OCI-LY1 (cell line): ENCODE results near the gene NOTCH1.

Source experiments
- H2AFZ ChIP-seq: fragments of 200-600 bp; sonication (generic), shearing (Covaris generic); 2 replicates; pipeline ENCODE4 v1.6.0; 2014; ENCODE audit warnings: antibody characterized with exemption, mild to moderate bottlenecking, low read length
- H3F3A ChIP-seq: fragments of 200-600 bp; sonication (generic), shearing (Covaris generic); 2 replicates; pipeline ENCODE4 v1.6.0; 2014; ENCODE audit warnings: mild to moderate bottlenecking, antibody characterized with exemption, low read length, moderate library complexity; ENCODE audit not compliant: insufficient read depth
- H3K27ac ChIP-seq: fragments of 200-600 bp; sonication (generic); 2 replicates; pipeline ENCODE4 v1.5.1; 2014; ENCODE audit warnings: low read length, mixed run types, mild to moderate bottlenecking, low read depth; ENCODE audit not compliant: poor library complexity, severe bottlenecking
- H3K27me3 ChIP-seq: fragments of 200-600 bp; sonication (generic); 2 replicates; pipeline ENCODE4 v1.6.0; 2014; ENCODE audit warnings: antibody characterized with exemption, mild to moderate bottlenecking, low read length, moderate library complexity; ENCODE audit not compliant: insufficient read depth
- H3K36me3 ChIP-seq: fragments of 200-600 bp; sonication (generic); 2 replicates; pipeline ENCODE4 v1.6.1; 2014; ENCODE audit warnings: mild to moderate bottlenecking, antibody characterized with exemption, low read length, moderate library complexity, mixed read lengths; ENCODE audit not compliant: insufficient read depth
- H3K4me1 ChIP-seq: fragments of 200-600 bp; sonication (generic); 2 replicates; pipeline ENCODE4 v1.5.1; 2014; ENCODE audit warnings: mild to moderate bottlenecking, low read length, moderate library complexity; ENCODE audit not compliant: insufficient read depth, severe bottlenecking
- H3K4me2 ChIP-seq: fragments of 200-600 bp; sonication (generic), shearing (Covaris generic); 2 replicates; pipeline ENCODE4 v1.6.1; 2014; ENCODE audit warnings: low read length
- H3K4me3 ChIP-seq: fragments of 200-600 bp; sonication (generic); 2 replicates; pipeline ENCODE4 v1.5.1; 2014; ENCODE audit warnings: low read length, low read depth, mild to moderate bottlenecking, mixed read lengths; ENCODE audit not compliant: poor library complexity, severe bottlenecking
- H3K79me2 ChIP-seq: fragments of 200-600 bp; shearing (Covaris generic); 2 replicates; pipeline ENCODE4 v1.6.1; 2016; ENCODE audit warnings: mixed run types, low read length, mixed read lengths; ENCODE audit not compliant: insufficient read depth
- H3K9ac ChIP-seq: fragments of 200-600 bp; sonication (generic), shearing (Covaris generic); 2 replicates; pipeline ENCODE4 v1.6.1; 2014; ENCODE audit warnings: mild to moderate bottlenecking, low read length, mixed read lengths
- H3K9me2 ChIP-seq: fragments of 200-600 bp; sonication (generic), shearing (Covaris generic); 2 replicates; pipeline ENCODE4 v1.6.1; 2014; ENCODE audit warnings: low read depth, mild to moderate bottlenecking, low read length, mixed read lengths
- H3K9me3 ChIP-seq: fragments of 200-600 bp; shearing (Covaris generic); 2 replicates; pipeline ENCODE4 v1.6.1; 2014; ENCODE audit warnings: low read length, mixed read lengths
- H4K20me1 ChIP-seq: fragments of 200-600 bp; sonication (generic), shearing (Covaris generic); 2 replicates; pipeline ENCODE4 v1.6.0; 2016; ENCODE audit warnings: mild to moderate bottlenecking, low read length; ENCODE audit not compliant: insufficient read depth
- CTCF ChIP-seq: fragments of 200-600 bp; sonication (generic), shearing (Covaris generic); IDR thresholded peaks from 2 replicates; pipeline ENCODE4 v1.5.1; 2017; ENCODE audit warnings: mild to moderate bottlenecking, antibody characterized with exemption, low read length, moderate library complexity, mixed read lengths
- EZH2 ChIP-seq: fragments of 200-600 bp; sonication (generic), shearing (Covaris generic); IDR thresholded peaks from 2 replicates; pipeline ENCODE4 v1.8.0; 2017; ENCODE audit warnings: borderline replicate concordance, mixed run types, mild to moderate bottlenecking, antibody characterized with exemption, low read length, moderate library complexity, mixed read lengths

NOTCH1 gene

GRCh38 chr9:136551401-136552116, 5.7 kb upstream of the NOTCH1 start:
- no peak for TF ChIP-seq EZH2
- no peak for TF ChIP-seq CTCF
- peaks cover 8% of the 10 kb centered on the region for H3K4me1 ChIP-seq

GRCh38 chr9:136550439-136551289, 4.8 kb upstream of the NOTCH1 start:
- Histone ChIP-seq H3K36me3 (no peaks in the 10 kb centered on the region), H3K9ac (no peak overlapping the region), H3K4me1 (peaks cover 12% of the 10 kb centered on the region), H3K27me3 (peaks cover 6% of the 10 kb centered on the region; the same call in 1 of the 2 replicates), H3K9me3 (no peaks in the 10 kb centered on the region), H3K27ac (no peak overlapping the region), H4K20me1 (no peaks in the 10 kb centered on the region), H2AFZ (no peak overlapping the region), H3K4me3 (no peak overlapping the region), H3F3A (no peaks in the 10 kb centered on the region), H3K4me2 (no peak overlapping the region), H3K9me2 (no peaks in the 10 kb centered on the region), H3K79me2 (no peaks in the 10 kb centered on the region)
- no peak for TF ChIP-seq CTCF

More at GRCh38 chr9:136551401-136552116, 5.7 kb upstream of the NOTCH1 start:
- peaks cover 6% of the 10 kb centered on the region; the same call in 1 of the 2 replicates for H3K27me3 ChIP-seq
- H3K27ac ChIP-seq, result no peak overlapping the region
- H3K79me2 ChIP-seq, result no peaks in the 10 kb centered on the region
- H3K4me2 ChIP-seq, result no peak overlapping the region
- H3F3A ChIP-seq, result no peaks in the 10 kb centered on the region
- no peaks in the 10 kb centered on the region for H4K20me1 ChIP-seq
- H3K9me3 ChIP-seq, result no peaks in the 10 kb centered on the region
- no peak overlapping the region for H3K9ac ChIP-seq
- H2AFZ ChIP-seq, result no peak overlapping the region
- no peaks in the 10 kb centered on the region for H3K36me3 ChIP-seq
- H3K9me2 ChIP-seq, result no peaks in the 10 kb centered on the region
- no peak overlapping the region for H3K4me3 ChIP-seq

GRCh38 chr9:136549010-136549980, 3.4 kb upstream of the NOTCH1 start:
- no peak overlapping the region for H3K4me3 ChIP-seq
- no peak for TF ChIP-seq EZH2
- no peak for TF ChIP-seq CTCF
- H3K9me3 ChIP-seq, result no peaks in the 10 kb centered on the region
- no peaks in the 10 kb centered on the region for H3K9me2 ChIP-seq
- no peak overlapping the region for H3K27ac ChIP-seq
- H3K9ac ChIP-seq, result no peak overlapping the region
- no peaks in the 10 kb centered on the region for H3F3A ChIP-seq
- no peak overlapping the region for H3K4me2 ChIP-seq
- H3K79me2 ChIP-seq, result no peaks in the 10 kb centered on the region
- H2AFZ ChIP-seq, result no peak overlapping the region
- peaks cover 6% of the 10 kb centered on the region; the same call in 1 of the 2 replicates for H3K27me3 ChIP-seq
- H4K20me1 ChIP-seq, result no peaks in the 10 kb centered on the region
- no peaks in the 10 kb centered on the region for H3K36me3 ChIP-seq
- H3K4me1 ChIP-seq, result peaks cover 21% of the 10 kb centered on the region
